Smooth muscle cell (in vitro differentiated cells): ENCODE results near the gene GLCE. TPM values are rescaled to one million over a fixed set of nuclear protein-coding genes. Genes with fewer than 3 reads are reported as not detected.

Experiments
- DNase-seq: peaks from one replicate; lab custom pipeline; 2025; ENCODE audit not compliant: unreplicated experiment; lab: John Stamatoyannopoulos, UW
- H2AFZ ChIP-seq: fragments of 200-600 bp; sonication (generic); 2 replicates; pipeline ENCODE4 v1.6.0; 2016; ENCODE audit warnings: antibody characterized with exemption, low read depth, mild to moderate bottlenecking
- H3F3A ChIP-seq: fragments of 200-600 bp; sonication (generic); 2 replicates; pipeline ENCODE4 v1.6.0; 2017; ENCODE audit warnings: antibody characterized with exemption, low read depth
- H3K27ac ChIP-seq: fragments of 200-600 bp; sonication (generic); 2 replicates; pipeline ENCODE4 v1.5.1; 2016; ENCODE audit warnings: low read depth, mild to moderate bottlenecking
- H3K27me3 ChIP-seq: fragments of 200-600 bp; sonication (generic); 2 replicates; pipeline ENCODE4 v1.6.1; 2016; ENCODE audit warnings: low read depth, mild to moderate bottlenecking
- H3K36me3 ChIP-seq: fragments of 200-600 bp; sonication (generic); 2 replicates; pipeline ENCODE4 v1.5.1; 2016; ENCODE audit warnings: low read depth
- H3K4me1 ChIP-seq: fragments of 200-600 bp; sonication (generic); 2 replicates; pipeline ENCODE4 v1.5.1; 2016; ENCODE audit warnings: low read depth
- H3K4me2 ChIP-seq: fragments of 200-600 bp; sonication (generic); 2 replicates; pipeline ENCODE4 v1.6.0; 2016; ENCODE audit warnings: mild to moderate bottlenecking
- H3K4me3 ChIP-seq: fragments of 200-600 bp; sonication (generic); 2 replicates; pipeline ENCODE4 v1.5.1; 2016; ENCODE audit warnings: mild to moderate bottlenecking
- H3K79me2 ChIP-seq: fragments of 200-600 bp; sonication (generic); 2 replicates; pipeline ENCODE4 v1.6.0; 2016; ENCODE audit warnings: low read depth, mild to moderate bottlenecking
- H3K9ac ChIP-seq: fragments of 200-600 bp; sonication (generic); 2 replicates; pipeline ENCODE4 v1.6.0; 2016; ENCODE audit warnings: low read depth
- H3K9me3 ChIP-seq: fragments of 200-600 bp; sonication (generic); replicated peaks from 2 replicates; pipeline ENCODE4 v1.5.1; 2016; ENCODE audit warnings: low read depth
- H4K20me1 ChIP-seq: fragments of 200-600 bp; sonication (generic); 2 replicates; pipeline ENCODE4 v1.6.0; 2016; ENCODE audit warnings: low read depth
- CTCF ChIP-seq: fragments of 200-600 bp; sonication (generic); IDR thresholded peaks from 2 replicates; pipeline ENCODE4 v1.5.1; 2017; ENCODE audit warnings: borderline replicate concordance, mild to moderate bottlenecking, antibody characterized with exemption; ENCODE audit not compliant: insufficient read depth, poor library complexity, severe bottlenecking
- WGBS: methylation state at CpG from one replicate; pipeline ENCODE4 v1.1.7; 2016; ENCODE audit warnings: low lambda C conversion rate; 5-methylcytosine and 5-hydroxymethylcytosine counted together
- polyA plus RNA-seq: library from polyadenylated mRNA; unstranded; fragments of >200 nt; fragmentation: Nextera tagmentation; extraction: Ambion mirVana; gene quantifications from 2 replicates; pipeline ENCODE4 v1.2.1, GENCODE V29; 2016
- total RNA-seq: library from RNA; depleted of rRNA; stranded (reverse); fragments of >200 nt; gene quantifications from 2 replicates; pipeline ENCODE4 v1.2.3, GENCODE V29; 2014

GLCE gene
- total and polyA plus RNA-seq, 2 experiments from 2014 or later = 8.3 to 26.6 TPM

GRCh38 chr15:69206079-69206478 is 45.6 kb downstream of the GLCE start:
- no peak for DNase-seq
- H3K9ac ChIP-seq = no peak overlapping the region
- no peaks in the 10 kb centered on the region for H3K27me3 ChIP-seq
- TF ChIP-seq CTCF = no peak
- H3K27ac ChIP-seq = no peak overlapping the region
- no peaks in the 10 kb centered on the region for H3K79me2 ChIP-seq
- H3K4me3 ChIP-seq = no peak overlapping the region
- H4K20me1 ChIP-seq = no peaks in the 10 kb centered on the region
- H3K36me3 ChIP-seq = no peaks in the 10 kb centered on the region
- no peaks in the 10 kb centered on the region for H3K9me3 ChIP-seq
- H3K4me2 ChIP-seq = no peak overlapping the region
- WGBS = 54% methylated on average over 1 of the region's 1 CpG
- H3K4me1 ChIP-seq = no peaks in the 10 kb centered on the region
- no peak overlapping the region for H2AFZ ChIP-seq
- no peaks in the 10 kb centered on the region for H3F3A ChIP-seq

GRCh38 chr15:69209661-69210060 is 49.2 kb downstream of the GLCE start:
- Histone ChIP-seq H3F3A (no peaks in the 10 kb centered on the region), H3K4me1 (no peaks in the 10 kb centered on the region), H3K36me3 (no peaks in the 10 kb centered on the region), H4K20me1 (no peaks in the 10 kb centered on the region), H3K79me2 (no peaks in the 10 kb centered on the region), H2AFZ (no peak overlapping the region), H3K27me3 (no peaks in the 10 kb centered on the region), H3K4me3 (no peak overlapping the region), H3K9ac (no peak overlapping the region), H3K9me3 (no peaks in the 10 kb centered on the region), H3K4me2 (no peak overlapping the region), H3K27ac (no peak overlapping the region)
- DNase-seq = no peak
- whole genome bisulfite sequencing = 88% methylated on average over 1 of the region's 1 CpG
- TF ChIP-seq CTCF = no peak

- Histone ChIP-seq H3K36me3 (no peaks in the 10 kb centered on the region), H3K79me2 (no peaks in the 10 kb centered on the region), H4K20me1 (no peaks in the 10 kb centered on the region), H3K27me3 (no peaks in the 10 kb centered on the region), H2AFZ (no peak overlapping the region), H3K9ac (no peak overlapping the region), H3K4me3 (no peak overlapping the region), H3K4me1 (no peaks in the 10 kb centered on the region), H3K9me3 (no peaks in the 10 kb centered on the region), H3K27ac (no peak overlapping the region), H3F3A (no peaks in the 10 kb centered on the region), H3K4me2 (no peak overlapping the region)
- TF ChIP-seq CTCF = no peak
- no peak for DNase-seq
Observed at GRCh38 chr15:69210574-69210973, 50.1 kb downstream of the GLCE start.

GRCh38 chr15:69213786-69214185 is 53.4 kb downstream of the GLCE start:
- H4K20me1 ChIP-seq = no peaks in the 10 kb centered on the region
- no peak for TF ChIP-seq CTCF
- H3K9me3 ChIP-seq = no peaks in the 10 kb centered on the region
- no peak overlapping the region for H3K27ac ChIP-seq
- no peaks in the 10 kb centered on the region for H3K36me3 ChIP-seq
- no peak overlapping the region for H2AFZ ChIP-seq
- H3F3A ChIP-seq = no peaks in the 10 kb centered on the region
- H3K4me2 ChIP-seq = no peak overlapping the region
- H3K9ac ChIP-seq = no peak overlapping the region
- 58% methylated on average over 3 of the region's 3 CpGs for WGBS
- no peaks in the 10 kb centered on the region for H3K79me2 ChIP-seq
- H3K4me1 ChIP-seq = no peaks in the 10 kb centered on the region
- no peak overlapping the region for H3K4me3 ChIP-seq
- no peaks in the 10 kb centered on the region for H3K27me3 ChIP-seq
- DNase-seq = no peak
